GM23338 (cell line): ENCODE measurements around the gene ZNF248. TPM values are rescaled to one million over a fixed set of nuclear protein-coding genes. Genes with fewer than 3 reads are reported as not detected.

Source experiments
- ATAC-seq: fragments of 200-7000 bp; cut with Tn5 transposase; 3 replicates; pipeline ENCODE4 v1.9.1; 2020
- DNase-seq: peaks from one replicate; pipeline ENCODE4 v3.0.0-alpha.2; 2015; ENCODE audit warnings: low spot score
- H2AFZ ChIP-seq: fragments of 200-600 bp; sonication (generic); 2 replicates; pipeline ENCODE4 v1.8.0; 2016; ENCODE audit warnings: antibody characterized with exemption, mild to moderate bottlenecking, moderate library complexity
- H3F3A ChIP-seq: fragments of 200-600 bp; sonication (generic); replicated peaks from 2 replicates; pipeline ENCODE4 v1.8.0; 2017; ENCODE audit warnings: antibody characterized with exemption, mixed run types, low read depth
- H3K27ac ChIP-seq: fragments of 200-600 bp; sonication (generic); 2 replicates; pipeline ENCODE4 v1.6.1; 2016; ENCODE audit warnings: low read depth
- H3K27me3 ChIP-seq: fragments of 200-600 bp; sonication (generic); 2 replicates; pipeline ENCODE4 v1.8.0; 2016; ENCODE audit warnings: mild to moderate bottlenecking, mixed run types, moderate library complexity; ENCODE audit not compliant: insufficient read depth
- H3K36me3 ChIP-seq: fragments of 200-600 bp; sonication (generic); 2 replicates; pipeline ENCODE4 v1.8.0; 2016; ENCODE audit warnings: mild to moderate bottlenecking; ENCODE audit not compliant: insufficient read depth
- H3K4me1 ChIP-seq: fragments of 200-600 bp; sonication (generic); 2 replicates; pipeline ENCODE4 v1.8.0; 2016; ENCODE audit warnings: mild to moderate bottlenecking, moderate library complexity; ENCODE audit not compliant: insufficient read depth
- H3K4me2 ChIP-seq: fragments of 200-600 bp; sonication (generic); 2 replicates; pipeline ENCODE4 v1.7.1; 2017; ENCODE audit warnings: mixed run types
- H3K4me3 ChIP-seq: fragments of 200-600 bp; sonication (generic); 2 replicates; pipeline ENCODE4 v1.6.1; 2016; ENCODE audit warnings: mixed run types
- H3K79me2 ChIP-seq: fragments of 200-600 bp; sonication (generic); replicated peaks from 2 replicates; pipeline ENCODE4 v1.8.0; 2017; ENCODE audit warnings: mild to moderate bottlenecking; ENCODE audit not compliant: insufficient read depth
- H3K9me2 ChIP-seq: fragments of 200-600 bp; sonication (generic); 2 replicates; pipeline ENCODE4 v1.8.0; 2017; ENCODE audit not compliant: insufficient read depth
- H4K20me1 ChIP-seq: fragments of 200-600 bp; sonication (generic); replicated peaks from 2 replicates; pipeline ENCODE4 v1.8.0; 2017; ENCODE audit warnings: mild to moderate bottlenecking; ENCODE audit not compliant: insufficient read depth
- H3K27ac Mint-ChIP-seq: 2 replicates; pipeline ENCODE4 v1.8.0; 2020; ENCODE audit warnings: inconsistent platforms, mild to moderate bottlenecking, moderate library complexity, mixed read lengths
- H3K27me3 Mint-ChIP-seq: 3 replicates; pipeline ENCODE4 v1.8.0; 2022; ENCODE audit warnings: low read depth, mild to moderate bottlenecking, moderate library complexity, mixed read lengths, inconsistent platforms; ENCODE audit not compliant: insufficient read depth, poor library complexity
- H3K36me3 Mint-ChIP-seq: 3 replicates; pipeline ENCODE4 v1.8.0; 2021; ENCODE audit warnings: low read depth, mild to moderate bottlenecking, inconsistent platforms, moderate library complexity, mixed read lengths
- H3K4me1 Mint-ChIP-seq: 3 replicates; pipeline ENCODE4 v1.8.0; 2020; ENCODE audit warnings: mild to moderate bottlenecking, inconsistent platforms, mixed read lengths
- H3K4me3 Mint-ChIP-seq: 3 replicates; pipeline ENCODE4 v1.8.0; 2021; ENCODE audit warnings: moderate library complexity, mild to moderate bottlenecking, inconsistent platforms, mixed read lengths
- H3K9me3 Mint-ChIP-seq: 3 replicates; pipeline ENCODE4 v1.8.0; 2020; ENCODE audit warnings: moderate library complexity, mild to moderate bottlenecking, inconsistent platforms, mixed read lengths
- CTCF ChIP-seq, 2 experiments: fragments of 200-600 bp in 1 of 2; sonication (generic) in 1 of 2; conservative IDR thresholded peaks; 2 replicates each; pipeline versions ENCODE4 v1.5.1 to v1.6.1; 2016 to 2017; ENCODE audit warnings: antibody characterized with exemption in 2 of 2, low read depth in 2 of 2, mild to moderate bottlenecking in 2 of 2, moderate library complexity in 1 of 2
- EZH2 ChIP-seq: fragments of 200-600 bp; sonication (generic); IDR thresholded peaks from one replicate; pipeline ENCODE4 v1.8.0; 2017; ENCODE audit warnings: antibody characterized with exemption, mild to moderate bottlenecking, low read depth; ENCODE audit not compliant: unreplicated experiment
- EZH2phosphoT487 ChIP-seq: fragments of 200-600 bp; sonication (generic); IDR thresholded peaks from one replicate; pipeline ENCODE4 v1.8.1; 2018; ENCODE audit warnings: antibody characterized with exemption; ENCODE audit not compliant: unreplicated experiment
- NANOG ChIP-seq: IDR thresholded peaks from 2 replicates; pipeline ENCODE4 v1.6.1; 2016; ENCODE audit warnings: antibody characterized with exemption, borderline replicate concordance
- POLR2AphosphoS5 ChIP-seq: IDR thresholded peaks from 2 replicates; pipeline ENCODE4 v1.6.1; 2016; ENCODE audit warnings: antibody characterized with exemption, low read depth
- ZNF331 ChIP-seq: fragments of 250-450 bp; sonication (Bioruptor Pico); IDR thresholded peaks from 2 replicates; pipeline ENCODE4 v1.5.0; 2020; ENCODE audit warnings: low read depth, mild to moderate bottlenecking, moderate library complexity
- long read RNA-seq: library from polyadenylated mRNA; unstranded; transcript quantifications from one replicate; pipeline ENCODE4 v2.0.0, GENCODE V29; 2020; ENCODE audit not compliant: unreplicated experiment
- polyA plus RNA-seq: library from polyadenylated mRNA; unstranded; fragments of >200 nt; fragmentation: Nextera tagmentation; extraction: Ambion mirVana; gene quantifications from 2 replicates; pipeline ENCODE4 v1.2.1, GENCODE V29; 2016
- total RNA-seq: library from RNA; depleted of rRNA; stranded (reverse); fragments of >200 nt; shearing (Covaris generic); gene quantifications from 2 replicates; pipeline ENCODE4 v1.2.3, GENCODE V29; 2014; rRNA removed
- TF ChIP-seq, protein P1 (sequence below): IDR thresholded peaks from one replicate; pipeline ENCODE4 v1.6.1; 2018; ENCODE audit warnings: antibody characterized with exemption; ENCODE audit not compliant: unreplicated experiment

The ZNF248 gene
- total RNA-seq: 4.6 and 5.3 TPM in 2 replicates
- polyA plus RNA-seq: 2.1 and 2.7 TPM in 2 replicates
- long read RNA-seq: 0 reads

- Histone ChIP-seq H3K4me2 (peak within 1 kb of the TSS; percentile 92), H3K9me2 (no peaks in the 10 kb centered on the region), H3K27ac (no peak within 1 kb of the TSS), H2AFZ (peak within 1 kb of the TSS; percentile 99), H4K20me1 (no peaks in the 10 kb centered on the region), H3K27me3 (peaks cover 10% of the 10 kb centered on the region), H3K4me3 (peak within 1 kb of the TSS; percentile 83), H3K4me1 (peaks cover 3% of the 10 kb centered on the region; the same call in 1 of the 2 replicates), H3K79me2 (no peaks in the 10 kb centered on the region), H3F3A (no peaks in the 10 kb centered on the region), H3K36me3 (no peaks in the 10 kb centered on the region)
- H3K4me1 Mint-ChIP-seq: peaks cover 2% of the 10 kb centered on the region; the same call in 1 of the 3 replicates
- H3K4me3 Mint-ChIP-seq: peak within 1 kb of the TSS; percentile 86
- H3K9me3 Mint-ChIP-seq: peaks cover 88% of the 10 kb centered on the region
- peaks cover 8% of the 10 kb centered on the region for H3K27me3 Mint-ChIP-seq
- peak; percentile 95 for ATAC-seq
- H3K36me3 Mint-ChIP-seq: peaks cover 43% of the 10 kb centered on the region
- peak within 1 kb of the TSS; percentile 31 for H3K27ac Mint-ChIP-seq
- DNase-seq: peak; percentile 86
- TF ChIP-seq POLR2AphosphoS5 (peak; percentile 76), EZH2phosphoT487 (no peak)
These were observed at the start of gene ZNF248 for GRCh38 chr10:37857287-37858211. ZNF248 (minus strand) TSS chr10:37857610; CDS start chr10:37856310, 1,300 bp downstream.

- H3K4me3 Mint-ChIP-seq: no peak overlapping the region
- no peaks in the 10 kb centered on the region for H4K20me1 ChIP-seq
- no peaks in the 10 kb centered on the region for H3K9me2 ChIP-seq
- no peak for ATAC-seq
- H2AFZ ChIP-seq: no peak overlapping the region
- no peaks in the 10 kb centered on the region for H3K27me3 ChIP-seq
- no peaks in the 10 kb centered on the region for H3K79me2 ChIP-seq
- H3K27ac Mint-ChIP-seq: no peak overlapping the region
- no peaks in the 10 kb centered on the region for H3K4me1 Mint-ChIP-seq
- no peak overlapping the region for H3K27ac ChIP-seq
- H3K4me2 ChIP-seq: no peak overlapping the region
- H3K36me3 ChIP-seq: no peaks in the 10 kb centered on the region
- no peaks in the 10 kb centered on the region for H3F3A ChIP-seq
- H3K4me1 ChIP-seq: no peaks in the 10 kb centered on the region
- TF ChIP-seq CTCF (conservative IDR thresholded peaks at IDR 0.05; ENCODE audit: low read depth in 2 of 2): no peak
- no peak for TF ChIP-seq NANOG
- no peaks in the 10 kb centered on the region for H3K27me3 Mint-ChIP-seq
- H3K4me3 ChIP-seq: no peak overlapping the region
- H3K36me3 Mint-ChIP-seq: peaks cover 24% of the 10 kb centered on the region
- peaks cover 82% of the 10 kb centered on the region for H3K9me3 Mint-ChIP-seq
- DNase-seq: no peak
These were observed 49.0 kb upstream of the ZNF248 start for GRCh38 chr10:37906382-37906781.

DNA sequence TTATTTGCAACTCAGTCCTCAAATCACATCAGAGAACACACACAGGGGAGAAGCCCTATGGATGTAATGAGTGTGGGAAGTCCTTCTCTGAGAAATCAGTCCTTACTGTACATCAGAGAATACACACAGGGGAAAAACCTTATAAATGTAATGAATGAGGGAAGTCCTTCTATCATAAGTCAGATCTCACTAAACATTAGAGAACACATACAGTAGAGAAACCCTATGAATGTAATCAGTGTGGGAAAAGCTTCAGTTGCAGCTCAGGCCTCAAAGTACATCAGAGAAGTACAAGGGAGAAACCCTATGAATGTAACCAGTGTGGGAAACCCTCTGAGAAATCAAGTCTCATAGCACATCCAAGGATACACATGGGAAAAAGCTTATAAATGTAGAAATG lies 39.0 kb upstream of the ZNF248 start:
- Histone ChIP-seq H3K9me2 (no peaks in the 10 kb centered on the region), H3K4me1 (no peaks in the 10 kb centered on the region), H4K20me1 (no peaks in the 10 kb centered on the region), H3K27me3 (no peaks in the 10 kb centered on the region), H2AFZ (no peak overlapping the region), H3K36me3 (peaks cover 14% of the 10 kb centered on the region; the same call in 1 of the 2 replicates), H3K79me2 (no peaks in the 10 kb centered on the region), H3K27ac (no peak overlapping the region), H3F3A (no peaks in the 10 kb centered on the region), H3K4me2 (no peak overlapping the region), H3K4me3 (no peak overlapping the region)
- Mint-ChIP-seq H3K36me3 (peaks cover 25% of the 10 kb centered on the region; the same call in 2 of the 3 replicates), H3K9me3 (peaks cover 80% of the 10 kb centered on the region), H3K27me3 (peaks cover 2% of the 10 kb centered on the region), H3K4me3 (no peak overlapping the region), H3K4me1 (no peaks in the 10 kb centered on the region), H3K27ac (no peak overlapping the region)
- ATAC-seq (no peak), DNase-seq (no peak)
- TF ChIP-seq EZH2 (no peak), ZNF331 (CRISPR knock-in tag) (no peak), NANOG (no peak), CTCF (conservative IDR thresholded peaks at IDR 0.05; ENCODE audit: low read depth in 2 of 2) (no peak), EZH2phosphoT487 (no peak)
- TF ChIP-seq, protein P1, sequence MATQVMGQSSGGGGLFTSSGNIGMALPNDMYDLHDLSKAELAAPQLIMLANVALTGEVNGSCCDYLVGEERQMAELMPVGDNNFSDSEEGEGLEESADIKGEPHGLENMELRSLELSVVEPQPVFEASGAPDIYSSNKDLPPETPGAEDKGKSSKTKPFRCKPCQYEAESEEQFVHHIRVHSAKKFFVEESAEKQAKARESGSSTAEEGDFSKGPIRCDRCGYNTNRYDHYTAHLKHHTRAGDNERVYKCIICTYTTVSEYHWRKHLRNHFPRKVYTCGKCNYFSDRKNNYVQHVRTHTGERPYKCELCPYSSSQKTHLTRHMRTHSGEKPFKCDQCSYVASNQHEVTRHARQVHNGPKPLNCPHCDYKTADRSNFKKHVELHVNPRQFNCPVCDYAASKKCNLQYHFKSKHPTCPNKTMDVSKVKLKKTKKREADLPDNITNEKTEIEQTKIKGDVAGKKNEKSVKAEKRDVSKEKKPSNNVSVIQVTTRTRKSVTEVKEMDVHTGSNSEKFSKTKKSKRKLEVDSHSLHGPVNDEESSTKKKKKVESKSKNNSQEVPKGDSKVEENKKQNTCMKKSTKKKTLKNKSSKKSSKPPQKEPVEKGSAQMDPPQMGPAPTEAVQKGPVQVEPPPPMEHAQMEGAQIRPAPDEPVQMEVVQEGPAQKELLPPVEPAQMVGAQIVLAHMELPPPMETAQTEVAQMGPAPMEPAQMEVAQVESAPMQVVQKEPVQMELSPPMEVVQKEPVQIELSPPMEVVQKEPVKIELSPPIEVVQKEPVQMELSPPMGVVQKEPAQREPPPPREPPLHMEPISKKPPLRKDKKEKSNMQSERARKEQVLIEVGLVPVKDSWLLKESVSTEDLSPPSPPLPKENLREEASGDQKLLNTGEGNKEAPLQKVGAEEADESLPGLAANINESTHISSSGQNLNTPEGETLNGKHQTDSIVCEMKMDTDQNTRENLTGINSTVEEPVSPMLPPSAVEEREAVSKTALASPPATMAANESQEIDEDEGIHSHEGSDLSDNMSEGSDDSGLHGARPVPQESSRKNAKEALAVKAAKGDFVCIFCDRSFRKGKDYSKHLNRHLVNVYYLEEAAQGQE: no peak
